ENCODE data around the gene LTBP4.
A peak's percentile ranks its signal among the peaks of the same experiment; 100 is the strongest.
"Not testable (repeated sequence)": the region's sequence is repeated elsewhere in the genome, so short reads cannot be mapped to it uniquely, and the experiment has no call there.

Gene LTBP4

DNA sequence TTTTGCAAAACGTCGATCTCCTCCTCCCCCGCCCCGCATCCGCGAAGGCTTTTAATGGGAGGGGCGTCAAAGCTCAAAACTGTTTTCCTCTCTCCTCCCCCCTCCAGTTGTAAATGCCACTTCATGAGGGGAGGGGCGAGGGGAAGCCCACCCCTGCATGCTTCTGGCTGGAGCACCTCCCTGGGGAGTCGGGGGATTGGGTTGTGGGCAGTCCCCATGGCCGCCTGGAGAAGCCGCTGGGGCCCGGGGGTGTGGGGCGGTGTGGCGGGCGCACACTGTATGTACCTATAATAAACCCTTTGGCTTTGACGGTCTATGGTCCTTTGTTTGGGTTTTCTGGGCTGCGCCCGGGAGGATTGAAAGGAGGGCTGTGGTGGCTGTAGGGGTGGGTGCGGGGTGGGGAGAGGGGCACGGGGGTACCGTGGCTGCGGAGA is 25.0 kb upstream of the LTBP4 start:
- DNase-seq: no peak

- peak; percentile 89 to 95 for DNase-seq
Observed at GRCh38 chr19:40576585-40577451, 24.4 kb upstream of the LTBP4 start, which contains the start of gene SHKBP1. Gene SHKBP1 (plus strand): TSS chr19:40576873. CDS start chr19:40576900, 27 bp downstream.

GRCh38 chr19:40578442-40578908 is 22.7 kb upstream of the LTBP4 start:
- no peak for DNase-seq

DNA sequence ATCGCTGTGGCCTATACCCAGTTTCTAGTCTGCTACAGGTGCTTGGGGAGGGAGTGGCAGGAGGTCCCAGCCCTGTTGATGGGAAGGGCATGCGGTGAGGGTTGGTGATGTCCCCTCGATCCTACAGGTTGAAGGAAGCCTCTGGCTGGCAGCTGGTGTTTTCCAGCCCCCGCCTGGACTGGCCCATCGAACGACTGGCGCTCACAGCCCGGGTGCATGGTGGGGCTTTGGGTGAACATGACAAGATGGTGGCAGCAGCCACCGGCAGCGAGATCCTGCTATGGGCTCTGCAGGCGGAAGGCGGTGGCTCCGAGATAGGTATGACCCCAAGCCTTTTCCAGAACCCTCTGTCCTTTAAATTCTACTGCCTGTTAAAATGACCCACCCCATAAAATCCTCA is 20.6 kb upstream of the LTBP4 start:
- DNase-seq: no peak

DNA sequence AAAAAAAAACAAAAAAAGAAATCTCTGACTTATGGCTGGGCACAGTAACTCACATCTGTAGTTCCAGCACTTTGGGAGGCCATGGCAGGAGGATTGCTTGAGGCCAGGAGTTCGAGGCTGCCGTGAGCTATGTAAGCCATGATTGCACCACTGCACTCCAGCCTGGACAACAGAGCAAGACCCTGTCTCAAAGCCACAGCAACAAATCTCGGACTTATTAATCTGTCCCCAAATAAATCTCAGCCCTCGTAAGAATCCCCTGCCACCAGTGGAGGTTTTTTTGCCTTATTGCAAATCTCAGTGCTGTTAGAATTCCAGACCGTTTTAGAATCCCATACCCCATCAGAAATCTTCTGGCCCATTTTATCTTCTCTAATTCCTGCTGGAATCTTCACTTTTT is 19.6 kb upstream of the LTBP4 start:
- DNase-seq: no peak

- no peak for DNase-seq
Observed at GRCh38 chr19:40582467-40582866, 18.7 kb upstream of the LTBP4 start.

DNA sequence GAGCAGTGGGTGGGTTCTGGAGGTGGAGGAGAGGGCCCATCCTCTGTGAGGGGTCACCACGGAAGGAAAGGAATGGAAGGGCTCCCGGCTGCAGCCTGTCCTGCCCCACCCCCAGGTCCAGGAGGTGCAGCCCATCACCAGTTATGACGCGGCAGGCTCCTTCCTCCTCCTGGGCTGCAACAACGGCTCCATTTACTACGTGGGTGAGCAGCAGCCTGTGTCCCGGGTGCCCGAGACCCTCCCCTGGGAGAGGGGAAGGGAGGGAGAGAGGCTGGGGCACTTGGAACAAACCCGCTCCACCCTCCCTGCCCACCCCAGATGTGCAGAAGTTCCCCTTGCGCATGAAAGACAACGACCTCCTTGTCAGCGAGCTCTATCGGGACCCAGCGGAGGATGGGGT is 17.9 kb upstream of the LTBP4 start:
- no peak for DNase-seq

DNA sequence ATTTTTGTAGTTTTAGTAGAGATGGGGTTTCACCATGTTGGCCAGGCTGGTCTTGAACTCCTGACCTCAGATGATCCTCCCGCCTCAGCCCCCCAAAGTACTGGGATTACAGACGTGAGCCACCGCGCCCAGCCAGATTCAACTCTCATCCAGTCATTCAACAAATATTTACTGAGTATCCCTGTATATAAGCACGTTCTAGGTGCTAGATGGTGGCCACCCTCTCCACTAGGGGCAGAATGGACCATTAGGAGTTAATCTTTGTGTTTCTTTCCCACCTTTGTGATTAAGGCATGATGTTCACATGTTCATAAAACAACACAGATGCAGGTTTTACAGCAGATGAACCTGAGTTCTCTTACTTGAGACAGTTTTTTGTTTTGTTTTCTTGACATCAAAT is 17.2 kb upstream of the LTBP4 start:
- DNase-seq: no peak

GRCh38 chr19:40585241-40585981 is 15.8 kb upstream of the LTBP4 start:
- no peak for DNase-seq

DNA sequence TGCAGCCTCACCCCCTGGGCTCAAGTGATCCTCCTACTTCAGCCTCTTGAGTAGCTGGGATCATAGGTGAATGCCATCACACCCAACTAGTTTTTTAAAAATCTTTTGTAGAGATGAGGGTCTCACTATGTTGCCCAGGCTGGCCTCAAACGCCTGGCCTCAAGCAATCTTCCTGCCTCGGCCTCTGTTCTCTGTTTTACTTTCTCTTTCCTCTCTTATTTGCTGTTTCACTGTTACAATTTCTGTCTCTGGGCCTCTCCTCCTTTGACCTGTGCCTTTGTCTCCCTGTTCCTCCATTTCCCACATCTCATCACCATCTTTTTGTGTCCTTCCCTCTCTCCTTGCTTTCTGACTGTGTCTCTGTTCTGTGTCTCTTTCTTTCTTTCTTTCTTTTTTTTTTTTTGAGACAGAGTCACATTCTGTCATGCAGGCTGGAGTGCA is 15.2 kb upstream of the LTBP4 start:
- no peak for DNase-seq

- DNase-seq: no peak
Observed at GRCh38 chr19:40586611-40587010, 14.6 kb upstream of the LTBP4 start.

- DNase-seq: no peak
Observed at GRCh38 chr19:40588110-40588854, 12.9 kb upstream of the LTBP4 start.

GRCh38 chr19:40588926-40589569 is 12.1 kb upstream of the LTBP4 start:
- no peak for DNase-seq

GRCh38 chr19:40589591-40590429 is 11.4 kb upstream of the LTBP4 start:
- no peak for DNase-seq

- no peak for DNase-seq
Observed at GRCh38 chr19:40590464-40591265, 10.5 kb upstream of the LTBP4 start.

GRCh38 chr19:40591724-40592123 is 9.4 kb upstream of the LTBP4 start:
- not testable (repeated sequence) for DNase-seq

- no peak for DNase-seq
Observed at GRCh38 chr19:40592170-40592569, 9.0 kb upstream of the LTBP4 start.

- no peak for DNase-seq
Observed at GRCh38 chr19:40594255-40594654, 6.9 kb upstream of the LTBP4 start.

- DNase-seq: no peak
Observed at GRCh38 chr19:40594657-40595091, 6.5 kb upstream of the LTBP4 start.

DNA sequence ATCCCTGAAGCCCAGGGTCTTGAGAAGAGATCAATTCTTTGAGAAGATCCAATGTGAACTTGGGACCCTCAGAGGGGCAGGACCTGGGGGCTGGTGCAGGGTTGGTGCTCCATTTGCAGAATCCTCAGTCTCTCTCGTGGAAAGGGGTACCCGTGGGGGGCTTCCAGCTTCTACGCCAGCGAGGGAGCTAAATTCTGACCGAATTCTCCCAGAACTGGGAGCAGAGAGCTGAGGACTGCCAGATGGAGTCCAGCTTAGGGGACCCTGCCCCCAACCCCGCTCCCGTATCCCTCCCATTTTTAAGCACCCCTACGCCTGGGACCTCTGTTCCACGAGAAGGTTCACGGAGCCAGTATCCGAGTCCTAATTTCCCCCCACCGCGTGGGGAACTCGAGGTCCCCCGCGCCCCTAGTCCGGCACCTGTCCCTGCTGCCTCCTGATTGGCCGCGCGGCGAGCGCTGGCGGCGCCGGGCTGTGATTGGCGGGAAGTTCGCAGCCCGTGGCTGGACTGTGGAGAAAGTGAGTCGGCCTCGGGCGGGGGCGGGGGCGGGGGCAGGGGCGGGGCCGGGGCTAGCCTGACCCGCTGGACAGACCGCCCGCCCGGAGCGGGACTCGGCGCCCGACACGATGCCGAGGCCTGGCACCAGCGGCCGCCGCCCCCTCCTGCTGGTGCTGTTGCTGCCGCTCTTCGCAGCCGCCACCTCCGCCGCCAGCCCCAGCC is 4.4 kb upstream of the LTBP4 start:
- DNase-seq: no peak

Data from NCI-H187 (cell line).